Peyer's patch (tissue), 4 donors: ENCODE measurements around the gene HEATR3. TPM values are rescaled to one million over a fixed set of nuclear protein-coding genes. Genes with fewer than 3 reads are reported as not detected.
A peak's percentile ranks its signal among the peaks of the same experiment; 100 is the strongest.

Experiments used
- DNase-seq, 3 donors: peaks; one replicate each; pipeline ENCODE4 v3.0.0-alpha.2; 2017 to 2019
- H3K27ac ChIP-seq, 4 donors: fragments of 200-600 bp; sonication (generic); one replicate each; pipeline ENCODE4 v1.5.1; 2016 to 2019
- H3K27me3 ChIP-seq, 2 donors: fragments of 200-600 bp; sonication (generic); one replicate each; pipeline ENCODE4 v1.5.1; 2019
- H3K36me3 ChIP-seq, 3 donors: fragments of 200-600 bp; sonication (generic); one replicate each; pipeline ENCODE4 v1.5.1; 2016 to 2019
- H3K4me1 ChIP-seq, 4 donors: fragments of 200-600 bp; sonication (generic); one replicate each; pipeline ENCODE4 v1.5.1; 2016 to 2019
- H3K4me3 ChIP-seq, 4 donors: fragments of 200-600 bp; sonication (generic); 1 replicate in 3 of 4; 2 replicates in 1 of 4; pipeline ENCODE4 v1.5.1; 2016 to 2019; ENCODE audit warnings: mild to moderate bottlenecking in 1 of 4
- H3K9me3 ChIP-seq, 4 donors: fragments of 200-600 bp; sonication (generic); one replicate each; pipeline ENCODE4 v1.5.1; 2016 to 2019; ENCODE audit warnings: mild to moderate bottlenecking in 1 of 4
- POLR2A ChIP-seq, 2 donors: fragments of 450-650 bp; IDR thresholded peaks; one replicate each; pipeline ENCODE4 v1.5.1; 2017; ENCODE audit warnings: antibody characterized with exemption in 2 of 2, mild to moderate bottlenecking in 2 of 2, moderate library complexity in 2 of 2
- total RNA-seq, 4 donors: library from RNA; depleted of rRNA; stranded (reverse); fragments of >200 nt; gene quantifications; one replicate each; pipeline ENCODE4 v1.1.0, GENCODE V29; 2016
- TF ChIP-seq, protein P1 (sequence below), 6 experiments: fragments of 450-650 bp in 4 of 6; fragments of 200-600 bp in 2 of 6; sonication (generic) in 1 of 6; IDR thresholded peaks; one replicate each; pipeline ENCODE4 v1.5.1; 2017 to 2019; ENCODE audit warnings: antibody characterized with exemption in 6 of 6, mild to moderate bottlenecking in 3 of 6, moderate library complexity in 1 of 6

The HEATR3 gene
- total RNA-seq, 4 donors from 2014 or later = 22.4 to 39.7 (median 29.6) TPM

- Histone ChIP-seq H3K4me3 (peak overlapping the region; percentile 64 to 98 (median 95)), H3K27me3 (no peaks in the 10 kb centered on the region), H3K36me3 (peaks cover 0 to 20% (median 0%) of the 10 kb centered on the region in 3 donors), H3K4me1 (peaks cover 0 to 18% (median 4%) of the 10 kb centered on the region in 4 donors), H3K9me3 (no peaks in the 10 kb centered on the region), H3K27ac (peak overlapping the region; percentile 88 to 99 (median 96))
- DNase-seq = no peak
- TF ChIP-seq POLR2A (IDR thresholded peaks at IDR 0.05) = no peak
- TF ChIP-seq, protein P1, sequence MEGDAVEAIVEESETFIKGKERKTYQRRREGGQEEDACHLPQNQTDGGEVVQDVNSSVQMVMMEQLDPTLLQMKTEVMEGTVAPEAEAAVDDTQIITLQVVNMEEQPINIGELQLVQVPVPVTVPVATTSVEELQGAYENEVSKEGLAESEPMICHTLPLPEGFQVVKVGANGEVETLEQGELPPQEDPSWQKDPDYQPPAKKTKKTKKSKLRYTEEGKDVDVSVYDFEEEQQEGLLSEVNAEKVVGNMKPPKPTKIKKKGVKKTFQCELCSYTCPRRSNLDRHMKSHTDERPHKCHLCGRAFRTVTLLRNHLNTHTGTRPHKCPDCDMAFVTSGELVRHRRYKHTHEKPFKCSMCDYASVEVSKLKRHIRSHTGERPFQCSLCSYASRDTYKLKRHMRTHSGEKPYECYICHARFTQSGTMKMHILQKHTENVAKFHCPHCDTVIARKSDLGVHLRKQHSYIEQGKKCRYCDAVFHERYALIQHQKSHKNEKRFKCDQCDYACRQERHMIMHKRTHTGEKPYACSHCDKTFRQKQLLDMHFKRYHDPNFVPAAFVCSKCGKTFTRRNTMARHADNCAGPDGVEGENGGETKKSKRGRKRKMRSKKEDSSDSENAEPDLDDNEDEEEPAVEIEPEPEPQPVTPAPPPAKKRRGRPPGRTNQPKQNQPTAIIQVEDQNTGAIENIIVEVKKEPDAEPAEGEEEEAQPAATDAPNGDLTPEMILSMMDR (IDR thresholded peaks at IDR 0.05) = peak in 2 of 6 experiments; percentile 24 to 45
Measured at GRCh38 chr16:50066482-50067289, 916 bp downstream of the HEATR3 start.

DNA sequence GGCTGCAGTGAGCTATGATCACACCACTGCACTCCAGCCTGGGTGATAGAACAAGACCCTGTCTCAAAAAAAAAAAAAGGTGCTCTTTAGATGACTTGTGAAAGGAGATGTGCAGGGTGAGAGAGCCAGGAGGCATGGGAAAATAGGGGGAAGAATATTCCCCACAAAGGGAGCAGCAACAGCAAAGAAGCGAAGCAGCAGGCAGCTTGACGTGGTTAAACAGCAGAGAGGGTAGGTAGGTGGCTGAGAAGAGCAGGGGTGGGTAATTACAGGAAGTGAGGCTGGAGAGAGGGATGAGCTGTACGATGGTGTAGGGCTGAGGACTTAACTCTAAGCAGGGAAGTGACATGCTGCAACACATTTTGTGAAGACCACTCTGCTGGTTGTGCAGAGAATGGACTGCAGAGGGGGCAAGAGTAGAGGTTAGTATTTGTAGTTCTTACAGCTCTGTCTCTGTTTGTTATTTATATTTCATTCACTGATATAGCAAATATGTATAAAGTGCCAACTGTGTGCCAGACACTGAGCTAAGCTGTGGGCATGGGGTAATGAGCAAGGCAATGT lies 1.6 kb downstream of the HEATR3 start:
- no peaks in the 10 kb centered on the region for H3K27me3 ChIP-seq
- no peak overlapping the region for H3K27ac ChIP-seq
- no peaks in the 10 kb centered on the region for H3K9me3 ChIP-seq
- no peak for DNase-seq
- peak overlapping the region in 2 of 4 donors; percentile 64 to 98 for H3K4me3 ChIP-seq
- TF ChIP-seq, protein P1 (IDR thresholded peaks at IDR 0.05) = peak in 4 of 6 experiments; percentile 3 to 37 (median 22)
- TF ChIP-seq POLR2A (IDR thresholded peaks at IDR 0.05) = no peak
- H3K36me3 ChIP-seq = peaks cover 0 to 20% (median 0%) of the 10 kb centered on the region in 3 donors
- H3K4me1 ChIP-seq = peaks cover 0 to 18% (median 4%) of the 10 kb centered on the region in 4 donors

DNA sequence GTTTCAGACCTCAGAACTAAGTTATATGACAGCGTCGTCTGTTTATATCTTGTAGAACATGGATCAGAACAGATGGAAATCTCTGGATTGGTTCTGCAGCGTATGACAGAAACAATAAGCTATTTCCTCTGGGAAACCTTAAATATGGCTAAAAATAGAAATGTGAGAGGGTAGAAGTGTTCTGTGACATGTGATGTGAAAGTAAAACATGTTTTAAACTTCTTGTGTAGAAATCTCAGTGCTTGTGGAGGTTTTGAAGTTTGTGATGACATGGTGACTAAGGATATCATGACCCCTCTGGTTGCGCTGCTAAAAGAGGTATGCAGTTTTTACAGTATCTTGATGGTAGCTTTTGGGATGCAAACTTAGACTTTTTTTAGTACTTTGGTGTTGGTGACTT lies 2.8 kb downstream of the HEATR3 start:
- H3K27ac ChIP-seq = no peak overlapping the region
- H3K9me3 ChIP-seq = no peaks in the 10 kb centered on the region
- H3K4me3 ChIP-seq = no peak overlapping the region
- TF ChIP-seq POLR2A (IDR thresholded peaks at IDR 0.05) = no peak
- TF ChIP-seq, protein P1 (IDR thresholded peaks at IDR 0.05) = no peak
- H3K27me3 ChIP-seq = no peaks in the 10 kb centered on the region
- peaks cover 0 to 28% (median 0%) of the 10 kb centered on the region in 3 donors for H3K36me3 ChIP-seq
- no peak for DNase-seq
- H3K4me1 ChIP-seq = peaks cover 0 to 18% (median 4%) of the 10 kb centered on the region in 4 donors

- Histone ChIP-seq H3K4me1 (peaks cover 0 to 18% (median 4%) of the 10 kb centered on the region in 4 donors), H3K27me3 (no peaks in the 10 kb centered on the region), H3K27ac (no peak overlapping the region), H3K9me3 (no peaks in the 10 kb centered on the region), H3K36me3 (peaks cover 0 to 28% (median 0%) of the 10 kb centered on the region in 3 donors), H3K4me3 (no peak overlapping the region)
- DNase-seq = no peak
- TF ChIP-seq POLR2A (IDR thresholded peaks at IDR 0.05) = no peak
- TF ChIP-seq, protein P1 (IDR thresholded peaks at IDR 0.05) = no peak
Measured at GRCh38 chr16:50069060-50069459, 3.3 kb downstream of the HEATR3 start.

DNA sequence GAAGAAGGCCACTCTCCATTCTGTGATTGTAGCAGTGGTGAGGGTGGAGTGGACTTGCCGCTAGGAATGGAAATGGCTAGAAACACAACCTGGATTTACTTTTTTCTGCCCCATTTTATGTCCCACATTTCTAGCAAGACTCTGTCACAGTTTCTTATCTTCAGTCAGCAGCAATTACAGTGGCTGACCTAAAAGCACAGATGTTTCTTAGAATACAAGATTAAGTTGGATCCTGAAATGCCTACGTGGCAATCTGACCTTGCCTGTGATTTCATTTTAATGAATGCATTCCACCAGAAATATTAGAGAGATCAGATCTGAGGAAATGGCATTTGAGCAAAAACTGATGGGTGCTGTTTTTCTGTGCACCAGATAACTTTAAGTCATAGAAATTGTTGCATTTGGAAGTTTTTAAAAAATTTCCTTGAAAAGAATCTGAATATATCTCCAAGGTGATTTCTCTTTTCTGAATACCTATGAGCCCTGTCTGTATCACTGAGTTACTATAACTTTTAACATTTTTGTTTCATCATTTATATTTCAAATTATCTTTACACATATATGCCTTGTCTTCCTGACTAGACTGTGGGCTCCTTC lies 5.4 kb downstream of the HEATR3 start:
- Histone ChIP-seq H3K27me3 (no peaks in the 10 kb centered on the region), H3K4me3 (no peak overlapping the region), H3K9me3 (no peaks in the 10 kb centered on the region), H3K27ac (no peak overlapping the region), H3K36me3 (peaks cover 0 to 32% (median 0%) of the 10 kb centered on the region in 3 donors), H3K4me1 (peaks cover 0 to 18% (median 4%) of the 10 kb centered on the region in 4 donors)
- TF ChIP-seq, protein P1 (IDR thresholded peaks at IDR 0.05) = no peak
- TF ChIP-seq POLR2A (IDR thresholded peaks at IDR 0.05) = no peak
- DNase-seq = no peak
